HL-60 (cell line): ENCODE data around the gene PSMB7.

Experiments
- GABPA ChIP-seq: IDR thresholded peaks from 2 replicates; pipeline ENCODE4 v1.6.1; 2012; ENCODE audit warnings: low read depth
- POLR2AphosphoS5 ChIP-seq: IDR thresholded peaks from 2 replicates; pipeline ENCODE4 v1.6.1; 2012; ENCODE audit warnings: low read depth
- SPI1 ChIP-seq: IDR thresholded peaks from 2 replicates; pipeline ENCODE4 v1.6.1; 2012; ENCODE audit warnings: low read depth, mild to moderate bottlenecking, borderline replicate concordance
- TF ChIP-seq, protein P1 (sequence below): IDR thresholded peaks from one replicate; pipeline ENCODE4 v1.5.1; 2011; ENCODE audit warnings: low read length, control low read depth, inconsistent platforms; ENCODE audit not compliant: insufficient read depth

- TF ChIP-seq, protein P1, sequence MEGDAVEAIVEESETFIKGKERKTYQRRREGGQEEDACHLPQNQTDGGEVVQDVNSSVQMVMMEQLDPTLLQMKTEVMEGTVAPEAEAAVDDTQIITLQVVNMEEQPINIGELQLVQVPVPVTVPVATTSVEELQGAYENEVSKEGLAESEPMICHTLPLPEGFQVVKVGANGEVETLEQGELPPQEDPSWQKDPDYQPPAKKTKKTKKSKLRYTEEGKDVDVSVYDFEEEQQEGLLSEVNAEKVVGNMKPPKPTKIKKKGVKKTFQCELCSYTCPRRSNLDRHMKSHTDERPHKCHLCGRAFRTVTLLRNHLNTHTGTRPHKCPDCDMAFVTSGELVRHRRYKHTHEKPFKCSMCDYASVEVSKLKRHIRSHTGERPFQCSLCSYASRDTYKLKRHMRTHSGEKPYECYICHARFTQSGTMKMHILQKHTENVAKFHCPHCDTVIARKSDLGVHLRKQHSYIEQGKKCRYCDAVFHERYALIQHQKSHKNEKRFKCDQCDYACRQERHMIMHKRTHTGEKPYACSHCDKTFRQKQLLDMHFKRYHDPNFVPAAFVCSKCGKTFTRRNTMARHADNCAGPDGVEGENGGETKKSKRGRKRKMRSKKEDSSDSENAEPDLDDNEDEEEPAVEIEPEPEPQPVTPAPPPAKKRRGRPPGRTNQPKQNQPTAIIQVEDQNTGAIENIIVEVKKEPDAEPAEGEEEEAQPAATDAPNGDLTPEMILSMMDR = no peak
- TF ChIP-seq POLR2AphosphoS5 = no peak
- TF ChIP-seq GABPA = no peak
- TF ChIP-seq SPI1 = no peak
Observed at GRCh38 chr9:124419832-124420489, 4.7 kb upstream of the PSMB7 start.
